HL-60 (cell line): ENCODE data around the gene CFL1.

ENCODE experiments used
- DNase-seq, 2 experiments: peaks; one replicate each; pipeline ENCODE4 v3.0.0-alpha.2; 2010 to 2020; ENCODE audit warnings: low read depth in 1 of 2, low spot score in 1 of 2
- H3K27ac ChIP-seq: fragments of 250-450 bp; sonication (Bioruptor Pico); replicated peaks from 2 replicates; pipeline ENCODE4 v1.5.1; 2020; ENCODE audit warnings: mild to moderate bottlenecking, moderate library complexity
- H3K27me3 ChIP-seq: fragments of 250-450 bp; sonication (Bioruptor Pico); 2 replicates; pipeline ENCODE4 v1.5.1; 2021; ENCODE audit warnings: mild to moderate bottlenecking, moderate library complexity; ENCODE audit not compliant: insufficient read depth, poor library complexity, severe bottlenecking
- H3K4me3 ChIP-seq: replicated peaks from 2 replicates; pipeline ENCODE4 v1.5.1; 2011; ENCODE audit warnings: mild to moderate bottlenecking, control low read depth, low read length; ENCODE audit not compliant: insufficient read depth
- CTCF ChIP-seq: IDR thresholded peaks from one replicate; pipeline ENCODE4 v1.5.1; 2011; ENCODE audit warnings: low read length, control low read depth, inconsistent platforms; ENCODE audit not compliant: insufficient read depth
- GABPA ChIP-seq: IDR thresholded peaks from 2 replicates; pipeline ENCODE4 v1.6.1; 2012; ENCODE audit warnings: low read depth
- POLR2AphosphoS5 ChIP-seq: IDR thresholded peaks from 2 replicates; pipeline ENCODE4 v1.6.1; 2012; ENCODE audit warnings: low read depth
- REST ChIP-seq: IDR thresholded peaks from 2 replicates; pipeline ENCODE4 v1.6.1; 2012; ENCODE audit warnings: low read depth; ENCODE audit not compliant: insufficient replicate concordance
- SPI1 ChIP-seq: IDR thresholded peaks from 2 replicates; pipeline ENCODE4 v1.6.1; 2012; ENCODE audit warnings: low read depth, mild to moderate bottlenecking, borderline replicate concordance
- long read RNA-seq: library from polyadenylated mRNA; unstranded; transcript quantifications from one replicate; pipeline ENCODE4 v2.0.0, GENCODE V29; 2020

The CFL1 gene
- long read RNA-seq, transcript CFL1-201 (4 exons, 1,234 nt): major isoform, 1,365 of 1,393 reads
- long read RNA-seq, transcript CFL1-211 (4 exons, 1,062 nt): minor isoform, 5 of 1,393 reads
- long read RNA-seq, transcript CFL1-209 (3 exons, 647 nt): minor isoform, 8 of 1,393 reads
- long read RNA-seq, partial matches to known transcripts: 0 of 1,393 reads
- long read RNA-seq, other reads (novel, unspliced or antisense): 13 of 1,393 reads

GRCh38 chr11:65857853-65858680 lies at the start of gene CFL1:
TSS of gene CFL1 (minus strand) at chr11:65858180. CDS start at chr11:65858099, 81 bp downstream.
- peak; percentile 95 to 98 for DNase-seq
- TF ChIP-seq CTCF (no peak), GABPA (peak; percentile 93), SPI1 (peak; percentile 22; the same call in 1 of the 2 replicates), POLR2AphosphoS5 (peak; percentile 98), REST (peak; percentile 62)
- H3K4me3 ChIP-seq: peak within 1 kb of the TSS; percentile 91
- peak within 1 kb of the TSS; percentile 94 for H3K27ac ChIP-seq
- no peaks in the 10 kb centered on the region for H3K27me3 ChIP-seq

GRCh38 chr11:65906602-65907001 lies 48.6 kb upstream of the CFL1 start:
- no peak for DNase-seq

More at GRCh38 chr11:65906602-65907001, 48.6 kb upstream of the CFL1 start:
- Histone ChIP-seq H3K4me3 (no peak overlapping the region), H3K27me3 (no peaks in the 10 kb centered on the region), H3K27ac (no peak overlapping the region)
- TF ChIP-seq GABPA (no peak), SPI1 (no peak), REST (no peak), CTCF (no peak), POLR2AphosphoS5 (no peak)
